HG02870 (cell line): ENCODE results near the gene ZNF415.
"Not testable (repeated sequence)": the region's sequence is repeated elsewhere in the genome, so short reads cannot be mapped to it uniquely, and the experiment has no call there.

ENCODE experiments used
- ATAC-seq: cut with Tn5 transposase; IDR thresholded peaks from one replicate; pipeline ENCODE4 v1.9.1; 2021; ENCODE audit warnings: mild to moderate bottlenecking, moderate library complexity; ENCODE audit not compliant: unreplicated experiment

The ZNF415 gene

GRCh38 chr19:53132141-53132991, at the start of gene ZNF415:
TSS of gene ZNF415 (minus strand) at chr19:53132910. CDS start at chr19:53122676, 10,234 bp downstream.
- no peak for ATAC-seq

- no peak for ATAC-seq
These were observed 49.5 kb upstream of the ZNF415 start for GRCh38 chr19:53182202-53182601.

DNA sequence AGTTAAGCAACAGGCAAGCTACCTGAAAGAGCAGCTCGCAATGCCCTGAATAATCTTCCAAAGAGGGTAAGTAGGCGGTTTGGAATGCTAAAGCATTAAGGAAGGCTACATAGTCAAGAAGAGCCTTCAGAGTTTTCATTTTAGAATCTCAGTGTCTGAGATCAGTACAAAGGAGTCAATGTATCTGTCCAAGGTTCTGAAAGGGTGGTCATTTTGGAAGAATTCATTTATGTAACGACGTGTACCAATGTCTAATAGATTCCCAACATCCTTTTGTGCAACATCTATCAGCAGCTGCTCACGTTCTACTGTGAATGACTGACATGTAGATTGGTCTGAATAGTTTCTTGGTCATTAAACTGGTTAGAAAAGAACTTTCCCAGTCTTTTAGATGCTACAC, 45.3 kb upstream of the ZNF415 start:
- ATAC-seq, result no peak

GRCh38 chr19:53172889-53173288, 40.2 kb upstream of the ZNF415 start:
- ATAC-seq, result no peak

GRCh38 chr19:53165691-53166091, 33.0 kb upstream of the ZNF415 start:
- ATAC-seq, result no peak

DNA sequence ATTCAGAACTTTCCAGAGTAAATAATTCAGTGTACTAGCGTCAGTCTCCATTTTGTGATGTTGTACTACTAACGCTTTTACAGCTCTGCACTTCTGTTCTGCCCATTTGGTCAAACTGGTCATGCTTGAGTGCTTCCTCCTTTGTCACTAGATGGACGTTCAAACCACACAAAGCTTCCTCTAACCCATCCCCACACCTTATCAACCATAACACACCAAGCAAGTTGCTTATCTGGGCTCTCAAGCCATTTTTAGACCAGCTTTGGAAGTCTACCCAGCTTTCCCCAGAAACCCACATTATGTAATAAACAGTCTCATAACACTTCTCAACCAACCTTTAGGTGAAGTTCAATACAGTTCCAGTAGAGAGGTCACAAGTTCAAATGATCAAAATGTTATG, 28.4 kb upstream of the ZNF415 start:
- ATAC-seq, result no peak

DNA sequence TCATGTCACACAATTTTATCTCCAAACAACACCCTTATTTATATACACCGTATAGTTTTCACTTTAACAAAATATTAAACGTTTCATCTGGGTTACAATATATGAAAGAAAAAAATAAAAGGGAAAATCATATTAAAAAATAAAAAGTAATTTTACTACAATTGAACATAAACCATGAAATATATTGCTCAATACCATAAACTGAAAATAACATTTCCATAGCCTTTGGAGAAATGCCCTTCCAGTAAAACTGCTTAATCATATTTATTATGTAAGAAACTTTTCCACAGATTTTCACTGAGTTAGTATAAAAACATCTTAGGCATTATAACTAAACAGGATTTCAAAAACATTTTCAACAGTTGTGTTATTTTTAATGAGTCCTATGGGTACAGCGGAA, 27.6 kb upstream of the ZNF415 start:
- no peak for ATAC-seq

GRCh38 chr19:53158119-53158656, 25.5 kb upstream of the ZNF415 start:
- ATAC-seq, result no peak

DNA sequence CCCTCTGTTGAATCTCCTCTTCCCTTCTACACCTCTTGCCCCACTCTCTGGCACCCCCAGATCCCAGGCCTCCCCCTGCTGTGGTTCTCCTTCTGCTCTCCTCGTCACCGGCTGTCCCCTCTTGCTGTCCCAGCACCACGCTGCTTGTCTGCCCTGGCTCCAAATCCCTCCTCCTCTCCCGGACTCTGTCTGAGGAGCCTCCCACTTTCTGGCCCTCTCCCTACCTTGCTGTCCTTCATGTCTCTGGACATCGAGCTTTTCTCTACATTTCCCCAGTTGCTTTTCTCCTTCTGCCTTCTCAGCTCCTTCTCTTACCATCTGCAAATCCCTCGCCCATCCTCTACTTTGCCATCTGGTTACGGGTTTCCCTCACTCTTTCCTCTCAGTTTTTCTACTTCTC, 24.9 kb upstream of the ZNF415 start:
- no peak for ATAC-seq

DNA sequence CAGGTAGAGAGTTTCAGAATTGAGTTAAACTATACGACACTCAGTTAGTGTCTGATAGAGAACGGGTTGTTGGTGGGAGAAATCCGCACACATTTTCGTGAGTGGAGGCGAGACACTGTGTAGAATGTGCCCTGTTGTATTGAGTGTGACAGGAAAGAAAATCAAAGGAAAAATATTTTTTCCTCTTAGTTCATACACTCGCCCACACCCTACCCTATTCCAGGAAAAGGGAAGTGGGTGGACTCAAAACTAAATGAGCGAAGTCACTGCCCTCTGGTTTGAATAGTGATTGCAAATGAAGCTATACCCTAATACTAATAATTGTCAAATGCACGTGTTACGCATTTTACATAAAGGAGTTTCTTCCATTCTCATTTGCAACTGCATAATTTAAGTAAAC, 24.1 kb upstream of the ZNF415 start:
- no peak for ATAC-seq

- ATAC-seq, result no peak
These were observed 14.9 kb upstream of the ZNF415 start for GRCh38 chr19:53147645-53148044.

DNA sequence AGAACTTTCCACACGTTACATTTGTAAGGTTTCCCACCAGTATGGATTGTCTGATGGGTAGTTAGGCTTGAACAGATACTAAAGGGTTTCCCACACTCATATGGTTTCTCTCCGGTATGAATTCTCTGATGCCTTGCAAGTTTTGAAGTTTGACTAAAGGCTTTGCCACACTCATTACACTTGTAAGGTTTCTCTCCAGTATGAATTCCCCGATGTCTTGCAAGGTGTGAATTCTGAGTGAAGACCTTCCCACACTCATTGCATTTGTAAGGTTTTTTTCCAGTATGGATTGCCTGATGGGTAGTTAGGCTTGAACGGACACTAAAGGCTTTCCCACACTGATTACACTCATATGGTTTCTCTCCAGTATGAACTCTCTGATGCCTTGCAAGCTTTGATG, 7.6 kb upstream of the ZNF415 start:
- no peak for ATAC-seq

- ATAC-seq, result no peak
These were observed 3.7 kb upstream of the ZNF415 start for GRCh38 chr19:53136432-53136831.

DNA sequence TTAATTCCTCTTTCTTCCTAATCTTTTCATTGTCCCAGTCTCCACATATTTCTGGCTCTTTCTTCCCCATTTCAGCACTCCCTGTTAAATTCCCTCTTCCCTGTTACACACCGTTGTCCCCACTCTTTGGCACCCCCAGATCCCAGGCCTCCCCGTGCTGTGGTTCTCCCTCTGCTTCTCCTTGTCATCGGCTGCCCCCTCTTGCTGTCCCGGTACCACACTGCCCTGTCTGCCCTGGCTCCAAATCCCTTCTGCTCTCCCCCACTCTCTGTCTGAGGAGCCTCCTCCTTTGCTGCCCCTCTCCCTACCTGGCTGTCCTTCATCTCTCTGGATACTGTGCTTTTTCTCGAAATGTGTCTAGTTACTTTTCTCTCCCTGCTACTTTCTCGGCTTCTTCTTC, 983 bp downstream of the ZNF415 start:
- no peak for ATAC-seq

DNA sequence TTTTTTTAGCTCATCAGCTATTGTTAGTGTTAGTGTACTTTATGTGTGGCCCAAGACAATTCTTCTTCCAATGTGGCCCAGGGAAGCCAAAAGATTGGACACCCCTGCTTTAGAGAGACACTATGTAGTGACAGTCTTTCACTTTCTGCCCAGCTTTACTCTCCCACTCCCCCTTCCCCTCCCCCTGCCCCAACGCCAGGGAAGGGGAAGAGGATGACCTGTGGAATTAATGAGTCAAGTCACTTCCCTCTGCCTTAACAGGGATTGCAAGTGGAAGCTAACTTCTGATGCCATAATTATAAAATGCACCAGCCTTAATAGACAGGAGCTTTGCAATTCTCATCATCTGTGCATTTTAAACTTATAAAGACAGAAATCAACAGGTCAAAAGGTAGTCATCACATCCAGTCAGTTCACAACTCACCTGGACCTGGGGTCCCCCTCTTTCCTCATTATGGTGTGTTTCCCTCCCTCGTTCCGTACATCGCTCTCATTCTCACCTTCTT, 1.6 kb downstream of the ZNF415 start:
- no peak for ATAC-seq

DNA sequence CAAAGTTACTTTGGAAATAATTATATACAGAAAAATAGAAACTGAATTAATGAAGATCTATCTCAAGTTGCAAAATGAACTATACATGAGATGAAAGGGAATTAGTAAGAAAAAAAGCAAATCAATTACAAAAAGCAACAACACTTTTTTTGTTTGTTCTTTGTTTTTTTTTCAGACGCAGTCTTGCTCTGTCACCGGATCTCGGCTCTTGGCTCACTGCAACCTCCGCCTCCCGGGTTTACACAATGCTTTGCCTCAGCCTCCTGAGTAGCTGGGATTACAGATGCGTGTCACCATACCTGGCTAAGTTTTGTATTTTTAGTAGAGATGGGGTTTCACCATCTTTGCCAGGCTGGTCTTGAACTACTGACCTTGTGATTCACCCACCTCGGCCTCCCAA, 2.2 kb downstream of the ZNF415 start:
- ATAC-seq, result no peak

DNA sequence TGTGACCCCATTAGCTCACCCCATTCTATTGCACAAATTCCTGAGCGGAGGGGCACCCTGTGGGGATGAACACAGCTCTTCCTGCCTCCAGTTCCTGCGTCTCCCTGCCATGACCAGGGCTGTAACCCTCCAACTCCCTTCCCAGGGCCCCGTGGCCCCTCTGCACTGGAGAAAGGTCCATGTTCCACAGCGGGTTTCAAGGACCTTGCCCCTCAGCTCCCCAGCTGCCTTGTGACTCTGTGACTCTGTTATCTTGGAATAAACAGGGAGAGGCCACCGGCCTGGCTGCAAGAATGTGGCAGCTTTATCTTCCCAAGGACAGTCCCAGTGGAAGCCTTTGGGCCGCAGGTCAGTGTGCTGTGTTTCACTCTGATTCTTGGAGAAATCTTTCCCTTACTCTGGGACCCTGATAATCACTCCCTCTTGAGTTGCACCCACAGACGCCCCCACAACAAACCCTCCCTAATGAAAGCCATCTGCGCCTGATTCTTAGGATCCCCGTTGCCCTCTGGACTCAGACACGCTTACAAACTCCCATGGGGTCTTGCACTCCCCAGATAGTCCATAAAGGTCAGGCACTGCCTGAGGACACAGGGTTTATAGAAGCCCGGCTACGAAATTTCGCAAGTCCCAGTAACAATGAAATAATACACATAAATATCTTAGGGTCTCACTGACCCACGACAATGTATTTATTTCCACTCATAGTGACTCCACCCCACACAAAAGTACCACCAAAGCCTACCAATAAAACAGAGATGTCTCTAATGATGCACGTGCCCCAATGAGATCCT, 5.8 kb downstream of the ZNF415 start:
- ATAC-seq, result not testable (repeated sequence)

DNA sequence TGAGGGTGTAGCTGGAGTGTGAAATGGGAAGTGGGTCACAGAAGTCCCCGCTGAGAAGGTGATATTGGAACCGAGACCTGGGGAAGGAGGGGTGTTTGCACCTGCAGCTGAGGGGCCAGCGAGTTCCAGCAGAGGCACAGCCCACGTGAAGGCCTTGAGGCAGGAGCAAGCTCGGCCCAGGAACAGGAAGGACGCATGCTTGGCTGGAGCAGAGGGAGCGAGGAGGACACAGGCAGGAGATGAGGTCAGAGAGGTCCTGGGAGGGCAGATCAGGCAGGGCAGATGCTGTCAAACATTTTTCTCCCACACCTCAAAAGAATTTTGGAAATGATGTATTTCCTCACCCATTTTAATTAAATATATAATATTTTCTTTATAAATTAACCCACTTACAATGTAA, 9.3 kb downstream of the ZNF415 start:
- no peak for ATAC-seq

GRCh38 chr19:53112286-53112685, 20.4 kb downstream of the ZNF415 start:
- no peak for ATAC-seq

DNA sequence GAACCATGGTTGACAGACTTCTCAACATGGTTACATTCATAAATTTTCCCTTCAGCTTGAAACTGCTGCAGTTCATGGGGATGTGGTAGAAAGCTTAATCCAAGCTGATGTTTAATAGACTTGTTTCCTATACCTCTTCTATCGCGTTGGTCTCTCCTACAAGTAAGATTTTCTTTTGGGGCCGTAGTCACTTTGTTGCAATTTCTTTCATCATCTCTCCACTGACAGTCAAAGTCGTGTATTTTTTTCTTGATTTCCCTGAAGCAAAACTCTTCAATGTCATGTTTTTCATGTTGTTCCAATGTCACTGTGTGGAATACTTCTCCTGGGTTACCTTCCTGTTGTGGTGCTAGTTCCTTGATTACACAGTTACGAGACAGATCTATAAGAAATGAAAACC, 23.2 kb downstream of the ZNF415 start:
- ATAC-seq, result no peak
